ENCODE results near the gene ETV6.

ETV6 gene

DNA sequence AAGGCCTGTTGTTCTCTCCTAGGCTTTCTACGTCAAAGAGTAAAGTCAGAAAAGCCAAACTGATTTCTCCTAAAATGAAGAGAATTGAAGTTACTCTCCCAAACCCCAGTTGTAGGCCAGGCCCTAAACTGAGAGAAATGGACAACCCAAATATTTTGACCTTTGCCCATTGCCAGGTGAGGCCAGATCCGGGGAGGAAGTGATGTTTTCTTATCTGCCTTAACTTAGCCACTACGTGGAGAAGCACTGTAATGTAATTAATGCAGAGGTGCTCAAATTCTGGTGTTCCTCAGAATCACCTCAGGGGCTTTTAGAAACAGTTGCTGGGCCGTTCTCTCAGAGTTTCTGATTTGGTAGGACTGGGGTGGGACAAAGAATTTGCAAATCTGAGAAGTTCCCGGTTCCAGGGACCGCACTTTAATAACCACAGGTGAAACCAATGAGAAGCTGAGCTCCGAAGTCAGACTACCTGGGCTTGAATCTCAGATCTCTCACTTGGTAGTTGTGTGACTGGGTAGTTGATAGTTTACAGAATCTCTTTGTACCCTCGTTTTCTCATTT is 73.2 kb downstream of the ETV6 start:
- DNase-seq = no peak

GRCh38 chr12:11723993-11724392 is 74.5 kb downstream of the ETV6 start:
- peak; percentile 9 for DNase-seq

GRCh38 chr12:11724888-11725311 is 75.4 kb downstream of the ETV6 start:
- peak; percentile 27 for DNase-seq

- no peak for DNase-seq
Measured at GRCh38 chr12:11725686-11726085, 76.2 kb downstream of the ETV6 start.

DNA sequence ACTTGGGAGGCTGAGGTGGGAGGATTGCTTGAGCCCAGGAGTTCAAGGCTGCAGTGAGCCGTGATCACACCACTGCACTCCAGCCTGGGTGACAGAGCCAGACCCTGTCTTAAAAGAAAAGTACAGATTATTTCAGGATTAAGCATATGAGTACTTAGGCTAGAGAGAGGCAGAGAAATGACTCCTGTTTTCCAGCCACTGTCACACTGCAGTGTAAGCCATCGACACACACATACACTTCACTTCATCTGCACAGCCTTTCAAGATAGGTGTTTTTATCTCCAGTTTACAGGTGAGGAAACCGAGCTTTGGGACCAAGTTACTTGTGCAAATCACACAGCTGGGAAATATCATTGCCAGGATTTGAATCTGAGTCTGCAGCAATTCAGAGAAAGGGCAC is 77.2 kb downstream of the ETV6 start:
- DNase-seq = no peak

GRCh38 chr12:11727133-11727664 is 77.7 kb downstream of the ETV6 start:
- no peak for DNase-seq

- no peak for DNase-seq
Measured at GRCh38 chr12:11728154-11728755, 78.8 kb downstream of the ETV6 start.

GRCh38 chr12:11729008-11729407 is 79.5 kb downstream of the ETV6 start:
- DNase-seq = no peak

- DNase-seq = no peak
Measured at GRCh38 chr12:11729439-11730150, 80.1 kb downstream of the ETV6 start.

- peak; percentile 14 for DNase-seq
Measured at GRCh38 chr12:11730299-11731041, 81.0 kb downstream of the ETV6 start.

GRCh38 chr12:11731042-11731357 is 81.5 kb downstream of the ETV6 start:
- DNase-seq = no peak

DNA sequence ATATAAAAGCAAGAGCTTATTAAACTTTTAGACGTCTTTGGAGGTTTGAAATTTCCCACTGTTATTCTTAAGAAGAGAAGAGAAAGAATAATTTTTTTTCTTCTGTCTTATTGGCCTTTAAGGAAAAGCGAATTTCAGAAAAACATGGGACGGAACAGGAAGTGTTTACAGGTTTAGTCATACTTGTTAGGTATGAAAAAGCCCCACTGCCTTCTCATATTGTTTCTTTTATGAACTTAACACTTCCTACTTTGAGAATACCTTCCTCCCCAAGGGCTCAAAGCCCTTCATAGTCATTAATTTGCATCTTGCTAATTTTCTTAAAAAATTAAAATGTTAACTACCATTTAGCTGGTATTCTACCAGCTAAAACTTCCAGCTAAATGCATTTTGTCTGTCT is 82.0 kb downstream of the ETV6 start:
- DNase-seq = no peak

DNA sequence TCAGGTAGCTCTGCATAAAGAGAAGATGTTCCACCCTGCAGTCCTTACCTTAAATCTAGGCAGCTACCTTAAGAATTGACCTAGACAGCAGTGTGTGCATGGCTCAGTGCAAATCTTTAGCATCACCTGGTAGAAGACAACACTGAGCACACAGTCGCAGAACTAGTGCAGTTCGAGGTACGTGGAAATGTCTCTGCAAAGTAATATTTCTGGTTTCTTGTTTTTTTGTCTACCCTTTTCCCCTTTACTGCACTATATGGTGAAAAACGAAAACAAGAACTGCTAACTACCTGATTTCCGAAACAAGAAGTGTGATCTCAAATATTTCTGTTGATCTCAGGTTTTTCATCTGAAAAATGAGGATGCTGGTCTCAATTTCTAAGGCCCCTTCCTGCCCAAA is 82.5 kb downstream of the ETV6 start:
- no peak for DNase-seq

DNA sequence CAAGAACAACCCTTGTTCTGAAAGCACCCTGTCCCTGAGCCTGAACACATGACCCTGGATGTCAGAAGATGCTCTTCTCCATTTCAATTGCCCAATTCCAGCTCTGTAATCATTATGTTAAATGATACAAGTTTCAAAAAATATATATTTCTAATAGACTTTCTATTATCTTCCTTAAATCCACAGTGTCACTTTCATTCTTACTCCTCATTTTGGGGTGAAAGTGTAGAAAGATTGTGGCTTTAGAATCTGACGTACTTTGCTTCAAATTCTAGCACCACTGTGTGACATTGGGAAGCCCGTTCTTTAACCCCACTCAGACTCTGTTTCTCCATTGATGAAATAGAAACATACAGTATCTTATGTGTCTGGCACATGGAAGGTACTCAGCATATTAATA is 83.2 kb downstream of the ETV6 start:
- no peak for DNase-seq

DNA sequence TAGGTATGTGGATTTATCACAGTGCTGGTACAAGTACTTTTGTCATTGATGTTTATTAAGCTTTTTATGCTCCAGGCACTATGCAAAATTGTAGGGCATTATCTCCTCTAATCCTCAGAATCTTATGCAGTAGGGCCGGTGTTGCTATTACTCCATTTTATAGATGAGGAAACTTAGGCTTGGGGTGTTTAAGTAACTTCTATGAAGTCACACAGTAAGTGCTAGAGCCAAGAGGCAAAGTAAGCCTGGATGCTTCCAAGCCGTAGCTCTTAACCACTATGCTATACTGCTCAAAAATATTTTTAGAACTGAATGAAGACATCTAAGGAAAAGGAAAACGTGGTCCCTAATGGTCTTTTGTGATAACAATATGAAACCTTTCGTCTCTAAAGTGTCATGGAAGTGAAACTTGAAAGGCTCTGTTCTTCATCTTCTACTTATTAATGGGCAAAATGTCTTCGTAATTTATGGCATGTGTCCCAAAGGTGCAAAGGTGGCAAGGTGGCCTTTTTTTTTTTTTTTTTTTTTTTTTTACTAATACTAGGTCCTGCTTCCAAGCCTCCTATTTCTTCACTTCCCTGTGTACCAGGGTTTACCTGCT is 85.2 kb downstream of the ETV6 start:
- no peak for DNase-seq

DNA sequence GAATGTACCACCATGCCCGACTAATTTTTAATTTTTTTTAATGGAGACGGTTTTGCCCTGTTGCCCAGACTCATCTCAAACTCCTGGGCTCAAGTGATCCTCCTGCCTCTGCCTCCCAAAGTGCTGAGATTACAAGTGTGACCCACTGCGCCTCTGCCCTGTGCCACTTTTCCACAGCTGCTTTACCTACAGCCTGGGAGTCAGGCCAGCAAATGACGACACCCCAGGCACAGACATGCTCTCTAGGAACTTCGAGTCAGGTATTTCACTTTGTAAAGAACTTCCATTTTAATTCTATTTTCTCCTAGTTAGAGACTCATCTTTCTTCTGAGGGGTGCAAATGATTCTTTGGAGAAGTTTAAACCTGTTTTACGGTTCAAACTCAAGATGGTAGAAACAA is 89.0 kb downstream of the ETV6 start:
- DNase-seq = no peak

- no peak for DNase-seq
Measured at GRCh38 chr12:11739980-11740577, 90.6 kb downstream of the ETV6 start.

GRCh38 chr12:11741434-11742092 is 92.1 kb downstream of the ETV6 start:
- no peak for DNase-seq

- no peak for DNase-seq
Measured at GRCh38 chr12:11743423-11744409, 94.2 kb downstream of the ETV6 start.

- no peak for DNase-seq
Measured at GRCh38 chr12:11744410-11744801, 94.9 kb downstream of the ETV6 start.

GRCh38 chr12:11745113-11745512 is 95.6 kb downstream of the ETV6 start:
- DNase-seq = no peak

Measured in eye (tissue), 1 donor.